ENCODE results near the gene CELF1. TPM values are rescaled to one million over a fixed set of nuclear protein-coding genes. Genes with fewer than 3 reads are reported as not detected.

Gene CELF1
- total and polyA plus RNA-seq, 2 experiments from 2014 or later, result 124 to 233 TPM

- ATAC-seq (no peak), DNase-seq (ENCODE audit: low spot score) (no peak)
- Histone ChIP-seq H4K20me1 (replicated peaks; ENCODE audit: insufficient read depth) (peaks cover 5% of the 10 kb centered on the region; the same call in 1 of the 2 replicates), H3K79me2 (replicated peaks; ENCODE audit: insufficient read depth) (no peaks in the 10 kb centered on the region), H3K27ac (ENCODE audit: low read depth) (no peak overlapping the region), H3K36me3 (ENCODE audit: insufficient read depth) (no peaks in the 10 kb centered on the region), H3K27me3 (ENCODE audit: insufficient read depth) (peaks cover 49% of the 10 kb centered on the region), H3K9me2 (ENCODE audit: insufficient read depth) (0 out of 2 replicates have a peak, but pooled peaks cover 6% of the 10 kb centered on the region), H3F3A (replicated peaks; ENCODE audit: low read depth) (no peaks in the 10 kb centered on the region), H3K4me1 (ENCODE audit: insufficient read depth) (peaks cover 18% of the 10 kb centered on the region), H3K4me2 (peak overlapping the region; percentile 77), H3K4me3 (peak overlapping the region; percentile 53; the same call in 1 of the 2 replicates), H2AFZ (no peak overlapping the region)
- H3K9me3 Mint-ChIP-seq, result no peaks in the 10 kb centered on the region
- H3K27ac Mint-ChIP-seq, result no peak overlapping the region; the same call in 1 of the 2 replicates
- no peak for TF ChIP-seq ETS1 (IDR thresholded peaks at IDR 0.05)
- no peak for TF ChIP-seq CREB1 (CRISPR knock-in tag; IDR thresholded peaks at IDR 0.05; ENCODE audit: low read depth)
- TF ChIP-seq POLR2AphosphoS5 (IDR thresholded peaks at IDR 0.05; ENCODE audit: low read depth), result no peak
- no peak for TF ChIP-seq ZNF114 (CRISPR knock-in tag; IDR thresholded peaks at IDR 0.05)
- no peak for TF ChIP-seq EZH2 (IDR thresholded peaks at IDR 0.05; ENCODE audit: low read depth, unreplicated experiment)
- no peak for TF ChIP-seq JUNB (IDR thresholded peaks at IDR 0.05; ENCODE audit: unreplicated experiment)
- TF ChIP-seq EZH2phosphoT487 (IDR thresholded peaks at IDR 0.05; ENCODE audit: unreplicated experiment), result no peak
- no peak for TF ChIP-seq NANOG (IDR thresholded peaks at IDR 0.05; ENCODE audit: borderline replicate concordance)
- TF ChIP-seq CTCF (conservative IDR thresholded peaks at IDR 0.05; ENCODE audit: low read depth in 2 of 2), result no peak
- no peak for TF ChIP-seq ZNF462 (CRISPR knock-in tag; IDR thresholded peaks at IDR 0.05)
- TF ChIP-seq ZNF331 (CRISPR knock-in tag; IDR thresholded peaks at IDR 0.05; ENCODE audit: low read depth), result no peak
- no peak for TF ChIP-seq REST (IDR thresholded peaks at IDR 0.05; ENCODE audit: unreplicated experiment)
- no peak for TF ChIP-seq STAT1 (IDR thresholded peaks at IDR 0.05; ENCODE audit: unreplicated experiment)
- H3K36me3 Mint-ChIP-seq (ENCODE audit: low read depth), result peaks cover 13% of the 10 kb centered on the region
- peak overlapping the region; percentile 17; the same call in 1 of the 3 replicates for H3K4me3 Mint-ChIP-seq
- H3K27me3 Mint-ChIP-seq (ENCODE audit: insufficient read depth, low read depth, poor library complexity), result peaks cover 45% of the 10 kb centered on the region
- peaks cover 16% of the 10 kb centered on the region for H3K4me1 Mint-ChIP-seq
Measured at GRCh38 chr11:47589118-47589517, 36.2 kb upstream of the CELF1 start.

Measured in GM23338 (cell line).